ENCODE measurements around the gene FHAD1.
"Not testable (repeated sequence)": the region's sequence is repeated elsewhere in the genome, so short reads cannot be mapped to it uniquely, and the experiment has no call there.

The FHAD1 gene

DNA sequence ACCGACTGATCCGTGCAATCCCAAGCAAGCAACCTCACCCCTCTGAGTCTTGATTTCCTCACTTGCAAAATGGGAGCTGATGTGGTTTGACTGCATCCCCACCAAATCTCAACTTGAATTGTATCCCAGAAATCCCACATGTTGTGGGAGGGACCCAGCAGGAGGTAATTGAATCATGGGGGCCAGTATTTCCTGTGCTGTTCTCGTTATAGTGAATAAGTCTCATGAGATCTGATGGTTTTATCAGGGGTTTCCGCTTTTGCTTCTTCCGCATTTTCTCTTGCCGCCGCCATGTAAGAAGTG lies 58.4 kb downstream of the FHAD1 start:
- DNase-seq (ENCODE audit: low read depth): peak; percentile 48

GRCh38 chr1:15306352-15306751 lies 59.3 kb downstream of the FHAD1 start:
- DNase-seq (ENCODE audit: low read depth): not testable (repeated sequence)

DNA sequence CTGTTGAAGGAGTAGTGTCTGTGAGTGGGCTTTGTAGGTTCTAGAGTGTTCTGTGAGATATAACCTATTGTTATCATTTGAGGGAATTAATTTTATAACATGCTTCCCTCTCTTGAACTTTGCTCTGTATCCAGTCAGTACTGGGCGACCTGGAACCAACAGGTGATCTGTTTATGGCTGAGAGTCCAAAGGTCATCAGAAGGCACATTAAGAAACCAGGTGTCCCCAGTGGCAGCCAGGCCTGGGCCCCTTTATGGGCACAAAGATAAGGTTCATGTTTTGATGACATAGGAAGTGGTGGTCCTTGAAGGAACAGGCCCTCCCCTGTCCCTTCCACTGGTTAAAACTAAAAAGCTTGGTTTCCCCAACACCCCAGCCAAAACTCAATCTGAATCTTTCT lies 61.1 kb downstream of the FHAD1 start:
- DNase-seq (ENCODE audit: low read depth): no peak

DNA sequence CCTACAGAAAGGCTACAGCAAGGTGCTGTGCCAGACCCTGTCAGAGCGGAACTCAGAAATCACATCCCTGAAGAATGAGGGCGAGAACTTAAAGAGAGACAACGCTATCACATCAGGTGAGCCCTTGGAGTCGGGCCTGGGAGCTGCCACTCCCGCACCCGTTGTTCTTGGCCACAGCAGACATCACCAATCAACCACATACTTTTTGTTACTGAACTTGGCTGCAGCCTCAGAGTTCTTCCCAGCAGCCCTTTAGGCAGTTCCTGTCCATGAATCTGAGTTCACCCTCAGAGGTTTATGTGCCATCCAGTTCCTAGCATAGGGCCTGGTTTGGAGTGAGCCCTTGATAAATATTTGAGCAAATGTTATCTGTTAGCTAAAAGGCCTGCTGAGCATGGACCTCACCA lies 61.6 kb downstream of the FHAD1 start:
- no peak for DNase-seq (ENCODE audit: low read depth)

- no peak for DNase-seq (ENCODE audit: low read depth)
Measured at GRCh38 chr1:15309687-15310086, 62.7 kb downstream of the FHAD1 start.

DNA sequence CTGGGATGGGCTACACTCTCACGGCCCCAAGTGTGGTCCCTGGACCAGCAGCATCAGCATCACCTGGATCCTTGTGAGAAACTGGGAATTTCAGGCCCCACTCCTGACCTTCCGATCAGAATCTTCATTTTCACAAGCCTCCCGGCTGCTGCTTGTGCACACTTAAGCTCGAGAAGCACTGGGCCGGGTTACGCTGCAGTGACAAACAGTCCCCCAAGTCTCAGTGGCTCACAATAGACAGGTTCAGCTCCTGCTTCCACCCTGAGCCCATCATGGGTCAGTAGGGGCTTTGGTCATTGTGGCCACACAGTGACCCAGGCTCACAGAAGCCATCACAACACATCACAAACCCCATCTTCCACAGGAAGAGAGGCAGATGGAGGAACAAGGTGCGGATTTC lies 63.5 kb downstream of the FHAD1 start:
- no peak for DNase-seq (ENCODE audit: low read depth)

DNA sequence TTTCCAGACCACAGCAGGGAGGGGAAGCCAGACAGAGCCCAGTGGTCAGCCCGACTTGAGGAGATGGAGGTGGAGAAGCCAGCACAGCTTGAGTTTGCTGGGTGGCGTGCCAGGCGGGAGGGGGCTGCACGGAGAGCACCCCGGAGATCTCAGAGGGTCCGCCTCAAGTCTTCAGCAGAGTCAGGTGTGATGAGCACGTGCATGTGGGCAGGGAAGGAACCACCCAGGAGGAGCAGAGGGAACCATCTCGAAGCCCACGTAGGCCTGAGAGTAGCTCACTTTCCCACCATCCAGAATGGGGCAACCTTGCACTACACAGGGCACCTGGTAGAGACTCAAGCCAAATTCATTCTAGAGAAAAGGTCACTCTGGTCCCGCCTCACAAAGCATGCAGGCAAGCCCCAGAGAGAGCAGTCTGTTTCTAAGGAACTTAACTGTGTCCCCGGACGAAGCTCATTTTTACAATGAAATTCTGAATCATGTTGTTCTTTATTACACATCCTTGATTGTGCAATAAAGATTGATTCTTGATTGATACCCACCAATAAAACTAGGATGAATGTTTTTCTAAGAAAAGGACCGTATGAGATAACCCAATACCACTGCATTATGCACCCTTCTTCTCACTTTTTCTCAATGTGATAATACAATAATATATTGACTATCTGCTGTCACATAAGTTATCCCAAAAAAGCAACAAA lies 64.2 kb downstream of the FHAD1 start:
- no peak for DNase-seq (ENCODE audit: low read depth)

DNA sequence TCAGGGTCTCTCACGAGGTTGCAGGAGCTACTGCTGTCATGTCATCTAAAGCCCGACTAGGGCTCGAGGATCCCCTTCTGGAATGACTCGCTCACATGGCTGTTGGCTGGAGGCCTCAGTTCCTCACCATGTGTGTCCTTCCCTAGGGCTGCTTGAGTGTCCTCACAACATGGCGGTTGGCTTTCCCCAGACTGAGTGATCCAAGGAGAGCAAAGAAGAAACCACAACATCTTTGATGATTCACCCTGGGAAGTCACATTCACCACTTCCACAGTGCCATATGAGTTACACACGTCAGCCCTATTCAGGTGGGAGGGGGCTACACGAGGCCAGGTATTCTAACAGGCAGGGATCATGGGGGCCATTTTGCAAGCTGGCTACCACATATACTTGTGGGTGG lies 64.9 kb downstream of the FHAD1 start:
- peak; percentile 9 for DNase-seq (ENCODE audit: low read depth)

GRCh38 chr1:15312626-15313411 lies 65.8 kb downstream of the FHAD1 start:
- DNase-seq (ENCODE audit: low read depth): no peak

DNA sequence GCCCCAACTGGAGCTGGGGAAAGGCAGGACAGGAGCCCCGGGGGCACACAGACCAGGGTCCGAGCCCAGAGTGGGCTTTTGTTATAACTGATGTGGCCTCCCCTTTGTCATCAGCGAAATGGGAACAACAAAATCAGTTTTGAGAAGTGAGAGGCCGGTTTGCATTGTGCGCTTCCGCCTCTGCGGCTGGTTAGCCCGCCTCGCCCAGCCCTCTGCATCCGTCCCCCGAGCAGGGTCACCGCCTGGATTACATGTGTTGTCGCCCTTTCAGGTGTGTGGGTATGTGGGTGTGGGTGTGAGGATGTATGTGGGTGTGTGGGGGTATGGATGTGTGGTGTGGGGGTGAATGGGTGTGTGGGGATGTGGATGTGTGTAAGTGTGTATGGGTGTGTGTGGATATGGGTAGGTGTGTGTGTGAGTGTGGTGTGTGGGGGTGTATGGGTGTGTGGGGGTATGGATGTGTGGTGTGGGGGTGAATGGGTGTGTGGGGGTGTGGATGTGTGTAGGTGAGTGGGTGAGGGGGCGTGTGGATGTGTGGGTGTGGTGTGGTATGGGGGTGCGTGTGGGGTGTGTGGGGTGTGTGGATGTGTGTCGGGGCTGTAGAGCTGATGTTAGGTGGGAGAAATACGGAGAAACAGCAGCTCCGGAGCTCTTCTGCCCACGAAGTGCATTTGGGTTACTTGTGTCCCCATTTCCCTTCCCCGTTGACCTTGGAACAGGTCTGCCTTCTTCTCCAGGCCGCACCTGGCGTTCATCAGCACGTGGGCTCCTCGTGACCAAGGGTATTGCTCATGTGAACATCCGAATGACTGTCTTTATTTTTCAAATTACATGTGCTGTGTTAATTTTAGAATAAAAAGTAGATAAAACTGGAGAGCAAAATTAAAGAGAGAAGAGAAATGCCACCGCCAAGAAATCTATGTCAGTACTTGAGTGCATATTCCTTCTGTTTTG lies 67.6 kb downstream of the FHAD1 start:
- DNase-seq (ENCODE audit: low read depth): no peak

- no peak for DNase-seq (ENCODE audit: low read depth)
Measured at GRCh38 chr1:15315815-15316214, 68.8 kb downstream of the FHAD1 start.

DNA sequence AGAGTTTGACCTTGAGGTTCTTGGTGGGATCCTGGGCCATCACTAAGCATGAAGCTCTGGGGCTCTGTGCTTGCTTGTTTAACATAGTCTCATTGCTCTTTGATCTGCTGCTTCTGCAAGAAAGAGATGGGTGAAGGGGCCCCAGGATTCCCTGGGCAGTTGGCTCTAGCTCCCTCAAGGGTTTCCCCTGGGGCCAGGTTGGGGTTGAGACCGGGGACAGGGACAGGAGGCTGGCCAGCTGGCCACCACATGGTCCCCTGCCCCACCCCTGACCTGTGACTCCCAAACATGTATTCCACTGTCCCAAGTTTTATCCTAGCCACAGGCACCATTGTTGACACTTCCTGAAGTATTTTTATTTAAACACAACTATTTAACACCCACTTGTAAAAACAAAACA lies 69.5 kb downstream of the FHAD1 start:
- DNase-seq (ENCODE audit: low read depth): no peak

DNA sequence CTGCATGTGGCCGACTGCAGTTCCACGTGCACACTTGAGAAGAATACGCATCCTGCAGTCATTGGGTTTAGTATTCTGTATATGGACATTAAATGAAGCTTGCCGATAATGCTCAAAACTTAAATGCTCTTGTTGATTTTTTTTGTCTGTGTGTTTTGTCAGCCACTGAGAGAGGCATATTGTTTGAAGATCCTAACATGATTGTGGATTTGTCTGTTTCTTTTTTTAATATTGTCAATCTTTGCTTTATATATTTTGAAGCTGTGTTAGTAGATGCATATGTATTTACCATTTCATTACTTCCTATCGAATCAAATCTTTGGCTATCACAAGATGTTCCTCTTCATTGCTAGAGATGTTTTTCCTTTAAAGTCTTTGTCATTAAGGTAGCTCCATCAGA lies 73.2 kb downstream of the FHAD1 start:
- no peak for DNase-seq (ENCODE audit: low read depth)

DNA sequence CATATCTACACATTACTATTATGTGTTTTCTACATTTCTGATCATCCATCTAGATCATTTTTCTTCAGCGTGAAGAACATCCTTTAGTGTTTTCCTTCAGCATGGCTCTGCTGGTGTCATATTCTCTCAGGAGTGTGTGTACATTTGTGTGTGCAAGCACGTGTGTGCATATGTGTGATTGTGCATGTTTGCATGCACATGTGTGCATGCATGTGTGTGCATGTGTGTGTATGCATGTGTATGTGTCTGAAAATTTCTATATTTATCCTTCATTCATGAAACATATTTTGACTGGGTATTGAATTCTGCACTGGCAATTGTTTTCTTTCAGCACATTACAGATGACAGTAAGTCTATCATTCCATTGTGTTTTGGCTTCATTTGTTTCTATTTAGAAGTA lies 74.6 kb downstream of the FHAD1 start:
- DNase-seq (ENCODE audit: low read depth): no peak

- DNase-seq (ENCODE audit: low read depth): no peak
Measured at GRCh38 chr1:15322648-15323350, 75.8 kb downstream of the FHAD1 start.

GRCh38 chr1:15323351-15323988 lies 76.4 kb downstream of the FHAD1 start:
- peak; percentile 80 for DNase-seq (ENCODE audit: low read depth)

- DNase-seq (ENCODE audit: low read depth): no peak
Measured at GRCh38 chr1:15323989-15324868, 77.2 kb downstream of the FHAD1 start.

DNA sequence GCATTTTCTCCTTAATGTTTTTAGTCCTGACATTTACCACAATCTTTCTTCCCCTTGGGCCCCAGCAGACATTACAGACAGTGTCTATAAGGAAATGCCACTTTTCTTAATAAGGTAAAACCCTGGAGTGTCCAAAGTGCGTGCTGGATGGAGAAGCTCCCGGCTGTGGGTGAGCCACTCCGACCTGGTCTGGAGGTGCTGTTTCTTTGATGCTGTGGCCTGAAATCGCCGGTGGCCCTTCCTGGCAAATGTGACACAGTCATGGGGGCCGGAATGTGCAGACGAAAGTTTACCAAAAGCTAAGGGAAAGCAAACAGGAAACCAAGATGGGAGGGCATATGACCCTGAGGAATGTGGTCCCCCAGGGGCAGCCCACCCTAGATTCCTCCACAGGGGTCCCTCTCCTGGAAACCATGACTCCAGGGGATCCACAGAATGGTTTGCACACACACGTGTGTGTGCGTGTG lies 77.9 kb downstream of the FHAD1 start:
- no peak for DNase-seq (ENCODE audit: low read depth)

DNA sequence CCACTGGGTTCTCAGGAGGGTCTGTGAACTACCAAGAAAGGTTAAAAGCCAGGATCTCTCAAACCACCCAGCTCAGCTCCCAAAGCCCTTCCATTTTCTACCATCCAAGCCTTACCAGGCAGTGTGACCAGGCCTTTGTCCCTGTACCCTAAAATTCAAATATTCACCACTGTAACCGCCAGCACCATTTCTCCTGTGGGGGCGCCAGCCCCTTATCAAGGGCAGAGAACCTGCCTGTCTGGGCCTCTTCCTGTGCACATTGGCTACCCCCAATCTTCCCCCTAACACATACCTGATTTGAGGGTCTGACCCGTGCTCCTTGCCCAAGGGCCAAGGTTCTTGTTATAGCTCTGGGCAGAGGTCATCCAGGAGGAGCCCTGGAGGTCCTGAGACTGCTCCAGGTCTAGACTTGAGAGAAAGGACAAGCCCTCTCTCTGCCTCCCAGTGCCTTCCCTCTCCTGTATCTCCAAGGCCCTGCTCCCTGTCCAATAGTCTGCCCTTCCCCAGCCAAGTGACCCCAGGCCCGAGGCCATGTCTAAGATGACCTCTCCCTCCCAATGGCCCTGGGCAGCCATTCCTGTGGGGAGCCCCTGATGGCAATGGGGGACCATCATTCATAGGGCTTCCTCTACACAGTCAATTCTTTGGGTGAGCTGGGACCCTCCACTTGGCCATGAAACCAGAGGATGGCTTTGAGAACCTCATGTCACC lies 78.5 kb downstream of the FHAD1 start:
- DNase-seq (ENCODE audit: low read depth): no peak

Measured in EH (cell line).